HepG2 (cell line): ENCODE data around the gene MRPL43. TPM values are rescaled to one million over a fixed set of nuclear protein-coding genes. Genes with fewer than 3 reads are reported as not detected.

Experiments
- AHR ChIP-seq: IDR thresholded peaks from 2 replicates; pipeline ENCODE4 v1.6.1; 2018; ENCODE audit warnings: missing genetic modification reagents, missing compliant biosample characterization
- ARID4A ChIP-seq: sonication (generic); formaldehyde crosslinking; IDR thresholded peaks from 2 replicates; pipeline ENCODE4 v1.5.0; 2020; ENCODE audit warnings: mild to moderate bottlenecking, missing genetic modification reagents, borderline replicate concordance
- JDP2 ChIP-seq: sonication (generic); formaldehyde crosslinking; IDR thresholded peaks from 2 replicates; pipeline ENCODE4 v1.8.1; 2022; ENCODE audit warnings: missing genetic modification reagents, borderline replicate concordance
- SIN3B ChIP-seq: fragments of 150-350 bp; IDR thresholded peaks from 2 replicates; pipeline ENCODE4 v1.6.1; 2014; ENCODE audit warnings: low read length
- THYN1 ChIP-seq: sonication (generic); formaldehyde crosslinking; IDR thresholded peaks from 2 replicates; pipeline ENCODE4 v1.8.1; 2023; ENCODE audit warnings: low read depth, mild to moderate bottlenecking, moderate library complexity, missing genetic modification reagents, borderline replicate concordance
- U2AF1 ChIP-seq: fragments of 200-400 bp; formaldehyde crosslinking; optimal IDR thresholded peaks from 2 replicates; pipeline ENCODE3; 2017; ENCODE audit warnings: mild to moderate bottlenecking, low read depth, low read length
- ZBTB14 ChIP-seq: sonication (generic); formaldehyde crosslinking; IDR thresholded peaks from 2 replicates; pipeline ENCODE4 v1.4.0; 2020; ENCODE audit warnings: missing genetic modification reagents
- ZEB1 ChIP-seq: IDR thresholded peaks from 2 replicates; pipeline ENCODE4 v1.6.1; 2012; ENCODE audit warnings: mild to moderate bottlenecking, low read depth, inconsistent platforms; ENCODE audit not compliant: insufficient replicate concordance
- ZHX1 ChIP-seq: sonication (generic); formaldehyde crosslinking; IDR thresholded peaks from 2 replicates; pipeline ENCODE4 v1.8.1; 2022; ENCODE audit warnings: low read depth, mild to moderate bottlenecking, missing genetic modification reagents
- ZNF276 ChIP-seq: sonication (generic); formaldehyde crosslinking; IDR thresholded peaks from 2 replicates; pipeline ENCODE4 v1.4.0; 2020; ENCODE audit warnings: mild to moderate bottlenecking, low read depth, missing genetic modification reagents
- ZNF383 ChIP-seq: sonication (generic); formaldehyde crosslinking; IDR thresholded peaks from 2 replicates; pipeline ENCODE4 v1.4.0; 2020; ENCODE audit warnings: missing genetic modification reagents, mild to moderate bottlenecking, borderline replicate concordance
- ZNF512B ChIP-seq: sonication (generic); formaldehyde crosslinking; IDR thresholded peaks from 2 replicates; pipeline ENCODE4 v1.5.1; 2020; ENCODE audit warnings: missing genetic modification reagents, mild to moderate bottlenecking, borderline replicate concordance
- ZNF572 ChIP-seq: sonication (generic); formaldehyde crosslinking; IDR thresholded peaks from 2 replicates; pipeline ENCODE4 v1.5.1; 2020; ENCODE audit warnings: mild to moderate bottlenecking, missing genetic modification reagents
- ZNF891 ChIP-seq: sonication (generic); formaldehyde crosslinking; IDR thresholded peaks from 2 replicates; pipeline ENCODE4 v1.5.0; 2020; ENCODE audit warnings: mild to moderate bottlenecking, missing genetic modification reagents
- polyA plus RNA-seq, 8 experiments: library from polyadenylated mRNA; depleted of rRNA in 3 of 8; stranded (reverse) in 7 of 8; unstranded in 1 of 8; fragments of >200 nt; fragmentation: Illumina TruSeq in 4 of 8; extraction: Trizol in 4 of 8; gene quantifications; 2 replicates each; pipeline versions ENCODE4 v1.2.1 to v1.2.3, GENCODE V29; 2011 to 2016; ENCODE audit warnings: low read depth in 4 of 8, missing spikeins in 1 of 8, mixed read lengths in 1 of 8; ENCODE audit not compliant: insufficient read depth in 1 of 8
- total RNA-seq, 5 experiments: library from RNA; depleted of rRNA; stranded (reverse); fragments of >200 nt; fragmentation: Illumina TruSeq; extraction: Trizol; gene quantifications; 2 replicates each; pipeline ENCODE4 v1.2.3, GENCODE V29; 2016; ENCODE audit warnings: low read depth in 1 of 5

Gene MRPL43
- total and polyA plus RNA-seq, 2 of the 13 experiments (the other 11 are each of a cell fraction or from before 2014, with no cell fraction given): 71.0 to 73.7 TPM

GRCh38 chr10:100969187-100970075 lies 17.9 kb downstream of the MRPL43 start, which contains the start of gene SEMA4G (continued):
- no peak; the same call in 1 of the 2 replicates for TF ChIP-seq ZNF276 (CRISPR knock-in tag)
- no peak for TF ChIP-seq U2AF1
- TF ChIP-seq THYN1 (CRISPR knock-in tag): no peak
- peak; percentile 43; the same call in 1 of the 2 replicates for TF ChIP-seq ZBTB14
- TF ChIP-seq ZNF383 (CRISPR knock-in tag): no peak
- peak; percentile 62 for TF ChIP-seq ARID4A
- TF ChIP-seq ZNF891 (CRISPR knock-in tag): no peak
- TF ChIP-seq ZEB1: no peak
- TF ChIP-seq JDP2: no peak; the same call in 1 of the 2 replicates
- no peak for TF ChIP-seq AHR (CRISPR knock-in tag)
- TF ChIP-seq ZNF572 (CRISPR knock-in tag): peak; percentile 84
- TF ChIP-seq SIN3B: no peak
- no peak for TF ChIP-seq ZHX1 (CRISPR knock-in tag)
- no peak for TF ChIP-seq ZNF512B (CRISPR knock-in tag)
